HepG2 (cell line): ENCODE measurements around the gene ZPBP. TPM values are rescaled to one million over a fixed set of nuclear protein-coding genes. Genes with fewer than 3 reads are reported as not detected.

Experiments used
- BRCA1 ChIP-seq: sonication (generic); formaldehyde crosslinking; IDR thresholded peaks from 2 replicates; pipeline ENCODE4 v1.4.0; 2020; ENCODE audit warnings: missing genetic modification reagents
- ETV6 ChIP-seq: sonication (generic); formaldehyde crosslinking; conservative IDR thresholded peaks from 2 replicates; pipeline ENCODE4 v1.4.0; 2020; ENCODE audit warnings: missing genetic modification reagents
- NFE2L1 ChIP-seq: sonication (generic); formaldehyde crosslinking; IDR thresholded peaks from 2 replicates; pipeline ENCODE4 v1.4.0; 2020; ENCODE audit warnings: missing genetic modification reagents, mild to moderate bottlenecking, borderline replicate concordance
- NR1H2 ChIP-seq: sonication (generic); formaldehyde crosslinking; IDR thresholded peaks from 2 replicates; pipeline ENCODE4 v1.8.1; 2022; ENCODE audit warnings: low read depth, missing genetic modification reagents, borderline replicate concordance
- SAFB2 ChIP-seq: sonication (generic); formaldehyde crosslinking; IDR thresholded peaks from 2 replicates; pipeline ENCODE4 v1.5.1; 2020; ENCODE audit warnings: missing genetic modification reagents, low read depth, mild to moderate bottlenecking, borderline replicate concordance
- SRY ChIP-seq: sonication (generic); formaldehyde crosslinking; IDR thresholded peaks from 2 replicates; pipeline ENCODE4 v1.8.0; 2022; ENCODE audit warnings: mild to moderate bottlenecking, missing genetic modification reagents
- ZNF224 ChIP-seq: sonication (generic); formaldehyde crosslinking; IDR thresholded peaks from 2 replicates; pipeline ENCODE4 v1.5.0; 2020; ENCODE audit warnings: mild to moderate bottlenecking, missing genetic modification reagents
- ZNF558 ChIP-seq: sonication (generic); formaldehyde crosslinking; IDR thresholded peaks from 2 replicates; pipeline ENCODE4 v1.9.0; 2022; ENCODE audit warnings: mild to moderate bottlenecking, missing genetic modification reagents, borderline replicate concordance
- polyA plus RNA-seq, 8 experiments: library from polyadenylated mRNA; depleted of rRNA in 3 of 8; stranded (reverse) in 7 of 8; unstranded in 1 of 8; fragments of >200 nt; fragmentation: Illumina TruSeq in 4 of 8; extraction: Trizol in 4 of 8; gene quantifications; 2 replicates each; pipeline versions ENCODE4 v1.2.1 to v1.2.3, GENCODE V29; 2011 to 2016; ENCODE audit warnings: low read depth in 4 of 8, missing spikeins in 1 of 8, mixed read lengths in 1 of 8; ENCODE audit not compliant: insufficient read depth in 1 of 8
- total RNA-seq, 5 experiments: library from RNA; depleted of rRNA; stranded (reverse); fragments of >200 nt; fragmentation: Illumina TruSeq; extraction: Trizol; gene quantifications; 2 replicates each; pipeline ENCODE4 v1.2.3, GENCODE V29; 2016; ENCODE audit warnings: low read depth in 1 of 5
- TF ChIP-seq, protein P1 (sequence below): sonication (generic); formaldehyde crosslinking; IDR thresholded peaks from 2 replicates; pipeline ENCODE4 v1.4.0; 2020; ENCODE audit warnings: mild to moderate bottlenecking, missing genetic modification reagents
- TF ChIP-seq, protein P2 (sequence below): IDR thresholded peaks from 2 replicates; pipeline ENCODE4 v1.6.1; 2016; ENCODE audit warnings: low read depth, borderline replicate concordance
- TF ChIP-seq, protein P3 (sequence below): sonication (generic); formaldehyde crosslinking; IDR thresholded peaks from one replicate; pipeline ENCODE4 v1.5.1; 2020; ENCODE audit warnings: mild to moderate bottlenecking, missing genetic modification reagents; ENCODE audit errors: not compliant biosample characterization
- TF ChIP-seq, protein P4 (sequence below): sonication (generic); formaldehyde crosslinking; IDR thresholded peaks from 2 replicates; pipeline ENCODE4 v1.4.0; 2020; ENCODE audit warnings: mild to moderate bottlenecking, missing genetic modification reagents
- TF ChIP-seq, protein P5 (sequence below): sonication (generic); formaldehyde crosslinking; IDR thresholded peaks from 2 replicates; pipeline ENCODE4 v1.5.1; 2020; ENCODE audit warnings: mild to moderate bottlenecking, missing genetic modification reagents, moderate library complexity

Gene ZPBP
- total and polyA plus RNA-seq, 2 of the 13 experiments (the other 11 are each of a cell fraction or from before 2014, with no cell fraction given): not detected

DNA sequence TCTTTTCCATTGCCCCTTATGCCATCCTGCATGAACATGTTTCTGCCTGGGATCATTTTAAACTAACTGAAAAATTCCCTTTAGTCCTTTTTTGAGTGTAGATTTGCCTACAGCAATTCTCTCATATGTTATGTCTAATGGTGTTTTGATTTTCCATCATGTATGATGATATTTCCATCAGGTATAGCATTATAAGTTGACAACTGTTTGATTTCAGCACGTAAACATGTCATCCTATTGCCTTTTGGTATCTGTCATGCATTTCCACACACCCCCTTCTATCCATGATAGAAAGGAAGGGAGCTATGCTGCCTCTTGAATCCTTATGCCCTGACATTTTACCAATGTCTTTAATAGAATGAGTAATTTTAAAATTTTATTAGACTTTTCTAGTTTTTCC is 116.8 kb downstream of the ZPBP start (continued):
- TF ChIP-seq ZNF558 (CRISPR knock-in tag) (no peak), BRCA1 (no peak), SAFB2 (CRISPR knock-in tag) (no peak), SRY (CRISPR knock-in tag) (no peak), NFE2L1 (CRISPR knock-in tag) (no peak), ZNF224 (CRISPR knock-in tag) (no peak), ETV6 (no peak), NR1H2 (CRISPR knock-in tag) (no peak)
- TF ChIP-seq, protein P1, sequence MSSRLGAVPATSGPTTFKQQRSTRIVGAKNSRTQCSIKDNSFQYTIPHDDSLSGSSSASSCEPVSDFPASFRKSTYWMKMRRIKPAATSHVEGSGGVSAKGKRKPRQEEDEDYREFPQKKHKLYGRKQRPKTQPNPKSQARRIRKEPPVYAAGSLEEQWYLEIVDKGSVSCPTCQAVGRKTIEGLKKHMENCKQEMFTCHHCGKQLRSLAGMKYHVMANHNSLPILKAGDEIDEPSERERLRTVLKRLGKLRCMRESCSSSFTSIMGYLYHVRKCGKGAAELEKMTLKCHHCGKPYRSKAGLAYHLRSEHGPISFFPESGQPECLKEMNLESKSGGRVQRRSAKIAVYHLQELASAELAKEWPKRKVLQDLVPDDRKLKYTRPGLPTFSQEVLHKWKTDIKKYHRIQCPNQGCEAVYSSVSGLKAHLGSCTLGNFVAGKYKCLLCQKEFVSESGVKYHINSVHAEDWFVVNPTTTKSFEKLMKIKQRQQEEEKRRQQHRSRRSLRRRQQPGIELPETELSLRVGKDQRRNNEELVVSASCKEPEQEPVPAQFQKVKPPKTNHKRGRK (CRISPR knock-in tag): no peak
- TF ChIP-seq, protein P2, sequence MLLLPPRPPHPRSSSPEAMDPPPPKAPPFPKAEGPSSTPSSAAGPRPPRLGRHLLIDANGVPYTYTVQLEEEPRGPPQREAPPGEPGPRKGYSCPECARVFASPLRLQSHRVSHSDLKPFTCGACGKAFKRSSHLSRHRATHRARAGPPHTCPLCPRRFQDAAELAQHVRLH: no peak
- TF ChIP-seq, protein P3, sequence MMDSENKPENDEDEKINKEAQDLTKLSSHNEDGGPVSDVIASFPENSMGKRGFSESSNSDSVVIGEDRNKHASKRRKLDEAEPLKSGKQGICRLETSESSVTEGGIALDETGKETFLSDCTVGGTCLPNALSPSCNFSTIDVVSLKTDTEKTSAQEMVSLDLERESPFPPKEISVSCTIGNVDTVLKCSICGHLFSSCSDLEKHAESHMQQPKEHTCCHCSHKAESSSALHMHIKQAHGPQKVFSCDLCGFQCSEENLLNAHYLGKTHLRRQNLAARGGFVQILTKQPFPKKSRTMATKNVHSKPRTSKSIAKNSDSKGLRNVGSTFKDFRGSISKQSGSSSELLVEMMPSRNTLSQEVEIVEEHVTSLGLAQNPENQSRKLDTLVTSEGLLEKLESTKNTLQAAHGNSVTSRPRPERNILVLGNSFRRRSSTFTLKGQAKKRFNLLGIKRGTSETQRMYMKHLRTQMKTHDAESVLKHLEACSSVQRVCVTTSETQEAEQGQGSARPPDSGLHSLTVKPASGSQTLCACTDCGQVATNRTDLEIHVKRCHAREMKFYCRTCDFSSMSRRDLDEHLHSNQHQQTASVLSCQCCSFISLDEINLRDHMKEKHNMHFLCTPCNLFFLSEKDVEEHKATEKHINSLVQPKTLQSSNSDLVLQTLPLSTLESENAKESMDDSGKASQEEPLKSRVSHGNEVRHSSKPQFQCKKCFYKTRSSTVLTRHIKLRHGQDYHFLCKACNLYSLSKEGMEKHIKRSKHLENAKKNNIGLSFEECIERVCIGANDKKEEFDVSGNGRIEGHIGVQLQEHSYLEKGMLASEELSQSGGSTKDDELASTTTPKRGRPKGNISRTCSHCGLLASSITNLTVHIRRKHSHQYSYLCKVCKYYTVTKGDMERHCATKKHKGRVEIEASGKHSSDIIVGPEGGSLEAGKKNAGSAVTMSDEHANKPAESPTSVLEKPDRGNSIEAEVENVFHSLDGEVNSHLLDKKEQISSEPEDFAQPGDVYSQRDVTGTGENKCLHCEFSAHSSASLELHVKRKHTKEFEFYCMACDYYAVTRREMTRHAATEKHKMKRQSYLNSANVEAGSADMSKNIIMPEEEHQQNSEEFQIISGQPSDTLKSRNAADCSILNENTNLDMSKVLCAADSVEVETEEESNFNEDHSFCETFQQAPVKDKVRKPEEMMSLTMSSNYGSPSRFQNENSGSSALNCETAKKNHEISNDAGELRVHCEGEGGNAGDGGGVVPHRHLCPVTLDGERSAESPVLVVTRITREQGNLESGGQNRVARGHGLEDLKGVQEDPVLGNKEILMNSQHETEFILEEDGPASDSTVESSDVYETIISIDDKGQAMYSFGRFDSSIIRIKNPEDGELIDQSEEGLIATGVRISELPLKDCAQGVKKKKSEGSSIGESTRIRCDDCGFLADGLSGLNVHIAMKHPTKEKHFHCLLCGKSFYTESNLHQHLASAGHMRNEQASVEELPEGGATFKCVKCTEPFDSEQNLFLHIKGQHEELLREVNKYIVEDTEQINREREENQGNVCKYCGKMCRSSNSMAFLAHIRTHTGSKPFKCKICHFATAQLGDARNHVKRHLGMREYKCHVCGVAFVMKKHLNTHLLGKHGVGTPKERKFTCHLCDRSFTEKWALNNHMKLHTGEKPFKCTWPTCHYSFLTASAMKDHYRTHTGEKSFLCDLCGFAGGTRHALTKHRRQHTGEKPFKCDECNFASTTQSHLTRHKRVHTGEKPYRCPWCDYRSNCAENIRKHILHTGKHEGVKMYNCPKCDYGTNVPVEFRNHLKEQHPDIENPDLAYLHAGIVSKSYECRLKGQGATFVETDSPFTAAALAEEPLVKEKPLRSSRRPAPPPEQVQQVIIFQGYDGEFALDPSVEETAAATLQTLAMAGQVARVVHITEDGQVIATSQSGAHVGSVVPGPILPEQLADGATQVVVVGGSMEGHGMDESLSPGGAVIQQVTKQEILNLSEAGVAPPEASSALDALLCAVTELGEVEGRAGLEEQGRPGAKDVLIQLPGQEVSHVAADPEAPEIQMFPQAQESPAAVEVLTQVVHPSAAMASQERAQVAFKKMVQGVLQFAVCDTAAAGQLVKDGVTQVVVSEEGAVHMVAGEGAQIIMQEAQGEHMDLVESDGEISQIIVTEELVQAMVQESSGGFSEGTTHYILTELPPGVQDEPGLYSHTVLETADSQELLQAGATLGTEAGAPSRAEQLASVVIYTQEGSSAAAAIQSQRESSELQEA: no peak
- TF ChIP-seq, protein P4, sequence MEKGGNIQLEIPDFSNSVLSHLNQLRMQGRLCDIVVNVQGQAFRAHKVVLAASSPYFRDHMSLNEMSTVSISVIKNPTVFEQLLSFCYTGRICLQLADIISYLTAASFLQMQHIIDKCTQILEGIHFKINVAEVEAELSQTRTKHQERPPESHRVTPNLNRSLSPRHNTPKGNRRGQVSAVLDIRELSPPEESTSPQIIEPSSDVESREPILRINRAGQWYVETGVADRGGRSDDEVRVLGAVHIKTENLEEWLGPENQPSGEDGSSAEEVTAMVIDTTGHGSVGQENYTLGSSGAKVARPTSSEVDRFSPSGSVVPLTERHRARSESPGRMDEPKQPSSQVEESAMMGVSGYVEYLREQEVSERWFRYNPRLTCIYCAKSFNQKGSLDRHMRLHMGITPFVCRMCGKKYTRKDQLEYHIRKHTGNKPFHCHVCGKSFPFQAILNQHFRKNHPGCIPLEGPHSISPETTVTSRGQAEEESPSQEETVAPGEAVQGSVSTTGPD (CRISPR knock-in tag): no peak
- TF ChIP-seq, protein P5, sequence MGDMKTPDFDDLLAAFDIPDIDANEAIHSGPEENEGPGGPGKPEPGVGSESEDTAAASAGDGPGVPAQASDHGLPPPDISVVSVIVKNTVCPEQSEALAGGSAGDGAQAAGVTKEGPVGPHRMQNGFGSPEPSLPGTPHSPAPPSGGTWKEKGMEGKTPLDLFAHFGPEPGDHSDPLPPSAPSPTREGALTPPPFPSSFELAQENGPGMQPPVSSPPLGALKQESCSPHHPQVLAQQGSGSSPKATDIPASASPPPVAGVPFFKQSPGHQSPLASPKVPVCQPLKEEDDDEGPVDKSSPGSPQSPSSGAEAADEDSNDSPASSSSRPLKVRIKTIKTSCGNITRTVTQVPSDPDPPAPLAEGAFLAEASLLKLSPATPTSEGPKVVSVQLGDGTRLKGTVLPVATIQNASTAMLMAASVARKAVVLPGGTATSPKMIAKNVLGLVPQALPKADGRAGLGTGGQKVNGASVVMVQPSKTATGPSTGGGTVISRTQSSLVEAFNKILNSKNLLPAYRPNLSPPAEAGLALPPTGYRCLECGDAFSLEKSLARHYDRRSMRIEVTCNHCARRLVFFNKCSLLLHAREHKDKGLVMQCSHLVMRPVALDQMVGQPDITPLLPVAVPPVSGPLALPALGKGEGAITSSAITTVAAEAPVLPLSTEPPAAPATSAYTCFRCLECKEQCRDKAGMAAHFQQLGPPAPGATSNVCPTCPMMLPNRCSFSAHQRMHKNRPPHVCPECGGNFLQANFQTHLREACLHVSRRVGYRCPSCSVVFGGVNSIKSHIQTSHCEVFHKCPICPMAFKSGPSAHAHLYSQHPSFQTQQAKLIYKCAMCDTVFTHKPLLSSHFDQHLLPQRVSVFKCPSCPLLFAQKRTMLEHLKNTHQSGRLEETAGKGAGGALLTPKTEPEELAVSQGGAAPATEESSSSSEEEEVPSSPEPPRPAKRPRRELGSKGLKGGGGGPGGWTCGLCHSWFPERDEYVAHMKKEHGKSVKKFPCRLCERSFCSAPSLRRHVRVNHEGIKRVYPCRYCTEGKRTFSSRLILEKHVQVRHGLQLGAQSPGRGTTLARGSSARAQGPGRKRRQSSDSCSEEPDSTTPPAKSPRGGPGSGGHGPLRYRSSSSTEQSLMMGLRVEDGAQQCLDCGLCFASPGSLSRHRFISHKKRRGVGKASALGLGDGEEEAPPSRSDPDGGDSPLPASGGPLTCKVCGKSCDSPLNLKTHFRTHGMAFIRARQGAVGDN (CRISPR knock-in tag): no peak
